Measurements from ENCODE around the gene JAG1.

JAG1 gene

DNA sequence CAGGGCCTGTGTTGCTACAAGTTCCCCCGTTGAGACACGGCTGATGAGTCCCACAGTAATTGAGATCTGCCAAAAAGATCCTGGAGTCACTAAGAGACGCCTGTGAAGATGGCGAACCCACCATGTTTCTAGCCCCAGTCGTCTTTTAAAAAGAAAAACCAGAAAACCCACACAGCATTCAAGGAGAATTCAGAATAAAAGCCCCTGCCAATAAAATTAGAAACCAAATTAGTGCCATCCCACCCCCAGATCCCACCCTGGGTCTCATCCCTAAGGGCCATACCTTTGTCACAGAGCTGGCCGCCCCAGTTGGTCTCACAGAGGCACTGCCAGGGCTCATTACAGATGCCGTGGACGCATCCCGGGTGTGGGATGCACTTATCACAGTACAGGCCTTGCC lies 21.6 kb downstream of the JAG1 start:
- no peak for DNase-seq

DNA sequence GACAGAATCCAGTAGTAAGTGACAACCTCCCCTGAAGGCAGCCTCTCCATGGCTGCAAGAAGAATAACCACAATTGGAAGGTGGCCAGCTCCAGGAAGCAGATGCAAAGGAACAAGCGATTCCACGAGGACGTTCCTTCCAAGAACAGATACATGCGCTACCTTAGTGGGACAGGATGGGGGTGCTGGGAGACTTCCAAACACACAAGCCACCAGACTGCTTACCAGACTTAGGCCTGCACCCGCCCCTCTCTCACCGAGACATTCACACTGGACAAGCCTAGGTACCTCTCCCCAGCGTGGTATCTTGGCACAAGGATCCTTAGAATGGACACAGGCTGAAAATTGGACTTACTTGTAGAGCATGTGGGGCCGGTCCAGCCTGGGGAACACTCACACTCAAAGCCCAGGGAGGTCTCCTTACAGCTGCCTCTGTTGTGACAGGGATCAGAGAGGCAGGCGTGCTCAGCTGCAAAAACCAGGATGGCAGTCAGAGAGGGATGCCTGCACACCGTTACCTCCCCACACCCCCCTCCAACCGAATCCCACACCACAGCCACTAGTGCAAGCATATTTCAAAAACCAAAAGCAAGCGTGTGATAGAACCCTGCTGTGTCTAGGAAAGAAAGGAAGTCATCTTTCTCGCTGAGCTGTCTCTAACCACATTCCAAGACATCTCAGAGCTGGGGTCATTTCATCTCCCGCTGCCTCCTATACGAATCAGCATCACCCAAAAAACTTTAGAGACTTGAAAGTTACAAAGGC lies 22.4 kb downstream of the JAG1 start:
- DNase-seq: no peak

DNA sequence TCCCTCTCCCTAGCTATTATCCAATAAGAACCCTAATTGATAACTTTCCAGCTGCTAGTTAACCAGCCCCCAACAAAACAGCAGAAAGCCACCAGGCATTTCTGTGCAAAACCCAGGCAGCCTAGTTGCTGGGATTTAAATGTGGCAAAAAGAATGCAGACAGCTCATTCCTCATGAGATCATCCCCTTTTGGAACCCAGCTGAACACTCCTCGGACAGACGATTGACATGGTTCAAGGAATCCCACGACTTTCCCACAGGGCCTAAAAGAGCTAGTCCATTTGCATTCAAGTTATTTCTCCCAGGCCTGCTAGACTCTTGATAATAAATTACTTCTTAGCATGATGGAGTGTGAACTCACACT lies 24.0 kb downstream of the JAG1 start:
- no peak for DNase-seq

DNA sequence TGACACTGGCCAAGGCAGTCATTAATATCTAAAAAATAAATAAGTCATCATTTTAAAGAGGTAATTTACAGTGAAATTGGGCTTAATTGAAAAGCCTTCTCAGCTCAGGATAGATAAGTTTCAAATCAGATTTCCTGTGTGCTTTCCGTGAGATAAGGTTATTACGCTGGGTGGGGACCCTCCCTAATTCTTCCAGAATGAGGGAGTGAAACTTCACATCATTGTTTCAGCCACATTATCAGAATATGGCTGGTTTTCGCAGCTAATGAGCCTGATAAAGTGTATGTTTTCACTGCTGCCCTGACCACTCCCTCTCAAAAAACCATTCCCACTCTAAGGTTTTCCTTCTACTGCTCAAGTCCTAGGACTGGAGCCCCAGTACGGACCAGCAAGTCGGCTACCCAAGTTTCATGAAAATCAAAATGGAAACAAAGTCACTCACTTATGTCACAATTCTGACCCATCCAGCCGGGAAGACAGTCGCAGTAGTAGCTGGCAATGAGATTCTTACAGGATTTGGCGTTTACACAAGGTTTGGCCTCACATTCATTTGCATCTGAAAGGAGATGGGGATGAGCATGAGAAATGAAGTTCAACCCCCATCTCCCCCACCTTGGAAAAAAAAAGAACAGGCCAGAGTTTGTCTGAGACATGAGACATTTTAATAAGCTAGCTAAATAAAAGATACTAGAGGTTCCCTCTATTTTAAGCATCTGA lies 24.6 kb downstream of the JAG1 start:
- DNase-seq: no peak

DNA sequence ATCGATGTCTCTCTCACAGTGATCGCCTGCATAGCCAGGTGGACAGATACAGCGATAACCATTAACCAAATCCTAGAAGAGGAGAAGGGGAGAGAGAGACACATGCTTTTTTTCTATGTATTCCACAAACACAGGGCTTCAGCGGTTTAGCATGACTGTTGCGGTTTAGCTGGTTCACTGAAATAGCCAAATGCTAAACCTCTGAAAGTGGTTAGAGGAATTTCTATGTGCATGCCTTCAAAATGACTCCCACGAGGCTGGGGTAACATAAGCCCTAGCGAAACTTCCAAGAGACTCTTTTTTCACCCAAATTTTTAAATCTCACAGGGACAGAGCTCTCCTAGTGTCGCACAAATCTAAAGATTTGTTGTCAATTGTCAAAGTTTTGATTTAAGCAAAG lies 25.1 kb downstream of the JAG1 start:
- DNase-seq: no peak

DNA sequence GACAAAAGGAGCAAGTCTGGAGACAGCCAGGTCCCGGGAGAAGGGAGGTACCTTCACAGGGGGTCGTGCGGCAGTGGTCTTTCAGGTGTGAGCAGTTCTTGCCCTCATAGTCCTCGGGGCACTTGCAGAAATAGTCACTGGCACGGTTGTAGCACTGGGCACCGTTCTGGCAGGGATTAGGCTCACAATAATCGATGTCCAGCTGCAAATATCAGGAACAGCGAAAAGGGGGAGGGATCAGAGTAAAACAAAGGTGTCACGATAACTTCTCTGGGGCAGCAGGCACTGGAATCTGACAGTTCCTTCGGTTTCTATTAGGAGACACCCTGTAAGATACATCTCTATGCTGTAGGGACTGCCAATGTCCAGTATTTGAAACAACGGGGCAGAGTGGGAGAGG lies 25.9 kb downstream of the JAG1 start:
- no peak for DNase-seq

DNA sequence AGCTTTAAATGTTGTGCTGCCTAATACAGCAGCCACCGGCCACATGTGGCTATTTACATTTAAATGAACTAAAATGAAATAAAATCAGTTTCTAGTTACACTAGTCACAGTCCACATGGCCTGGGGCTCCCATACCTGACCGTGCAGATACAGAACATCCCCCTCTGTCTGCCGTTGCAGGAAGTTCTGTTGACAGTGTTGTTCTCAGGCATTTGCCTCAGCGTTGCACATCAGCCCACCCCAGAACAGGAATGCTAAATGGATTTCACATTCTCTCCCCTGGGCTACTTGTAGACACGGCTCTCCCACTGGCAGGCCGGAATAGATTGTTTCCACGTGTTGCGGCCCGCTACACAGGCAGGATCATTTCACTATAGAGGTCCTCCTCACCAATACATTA lies 26.3 kb downstream of the JAG1 start:
- no peak for DNase-seq

DNA sequence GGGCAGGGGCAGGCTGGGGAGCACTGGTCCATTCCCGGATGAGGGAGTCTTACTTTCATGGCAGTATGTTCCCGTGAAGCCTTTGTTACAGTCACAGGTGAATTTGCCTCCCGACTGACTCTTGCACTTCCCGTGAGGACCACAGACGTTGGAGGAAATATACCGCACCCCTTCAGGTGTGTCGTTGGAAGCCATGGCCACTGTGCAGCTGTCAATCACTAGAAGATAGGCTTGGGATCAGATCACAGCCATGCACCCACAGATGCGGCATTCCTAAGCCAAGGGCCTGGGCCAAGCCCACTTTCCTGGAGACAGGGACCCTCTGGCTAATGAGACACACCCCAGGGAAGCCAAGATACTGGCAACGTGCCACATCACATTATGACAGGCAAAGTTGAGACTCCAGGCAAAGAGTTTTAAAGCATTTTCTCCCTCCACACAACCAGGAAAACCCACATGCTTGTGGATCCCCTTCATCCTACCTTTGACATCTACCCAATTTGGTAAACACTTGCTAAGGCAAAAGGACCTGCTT lies 26.8 kb downstream of the JAG1 start:
- no peak for DNase-seq

DNA sequence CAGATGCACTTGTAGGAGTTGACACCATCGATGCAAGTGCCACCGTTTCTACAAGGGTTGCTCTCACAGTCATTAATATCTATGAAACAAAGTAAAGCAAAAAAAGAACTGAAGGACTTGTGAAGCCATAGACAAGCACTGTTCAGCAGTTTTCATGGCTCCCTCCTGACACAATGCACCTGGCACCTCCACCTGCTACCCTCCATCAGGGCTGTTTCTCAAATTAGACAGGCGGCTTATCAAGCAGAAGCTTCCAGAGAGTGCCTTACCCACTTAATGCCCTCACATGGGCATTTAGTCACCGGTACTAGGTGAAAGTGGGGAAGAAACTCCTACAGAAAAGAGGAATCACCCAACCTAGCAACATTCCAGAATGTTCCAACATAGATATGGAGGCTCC lies 27.8 kb downstream of the JAG1 start:
- no peak for DNase-seq

DNA sequence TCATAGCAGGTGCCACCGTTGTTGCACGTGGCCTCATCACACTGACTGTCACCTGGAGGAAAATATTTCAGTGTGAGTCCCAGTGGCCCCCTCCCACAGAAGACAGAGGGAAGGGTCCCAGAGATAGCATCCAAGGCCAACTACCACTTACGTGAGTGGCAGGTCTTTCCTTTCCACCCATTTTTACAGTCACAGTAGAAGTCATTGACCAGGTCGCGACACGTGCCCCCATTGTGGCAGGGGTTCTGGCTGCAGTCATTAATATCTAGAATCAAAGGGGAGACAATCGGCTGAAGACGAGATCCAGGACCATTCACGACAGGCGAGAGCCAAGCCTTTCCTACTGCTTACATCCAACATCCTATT lies 28.6 kb downstream of the JAG1 start:
- no peak for DNase-seq

DNA sequence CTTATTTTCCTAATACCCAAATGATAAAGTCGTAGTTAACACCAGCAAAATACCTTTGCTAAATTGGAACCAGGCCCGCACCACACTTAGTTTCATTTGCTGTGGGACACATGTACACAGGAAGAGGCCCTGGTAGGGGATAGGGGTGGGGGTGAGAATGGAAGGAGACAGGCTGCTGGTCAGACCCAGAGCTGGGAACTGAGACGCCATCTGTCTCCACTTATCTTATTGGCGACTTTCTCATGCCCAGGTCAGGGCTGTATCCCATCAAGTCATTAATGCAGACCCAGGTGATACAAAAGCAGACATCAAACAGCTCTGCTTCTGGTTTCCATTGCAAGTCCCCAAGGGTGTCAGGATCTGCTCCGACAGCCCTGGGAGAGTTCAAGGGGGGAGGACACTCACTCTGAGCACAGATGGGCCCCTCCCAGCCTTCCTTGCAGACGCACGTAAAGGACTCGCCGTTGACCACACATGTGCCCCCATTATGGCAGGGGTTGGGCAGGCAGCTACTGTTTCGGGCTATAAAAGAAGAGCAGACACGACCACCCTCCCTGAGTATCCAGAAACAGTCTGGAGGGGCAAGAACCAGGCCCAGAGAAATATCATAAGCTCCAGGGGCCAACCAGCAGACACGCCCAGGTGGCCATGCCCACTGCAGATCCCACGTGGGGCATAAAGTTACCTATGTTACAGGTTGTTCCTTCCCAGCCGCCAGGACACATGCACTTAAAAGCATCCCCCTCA lies 29.2 kb downstream of the JAG1 start:
- no peak for DNase-seq

DNA sequence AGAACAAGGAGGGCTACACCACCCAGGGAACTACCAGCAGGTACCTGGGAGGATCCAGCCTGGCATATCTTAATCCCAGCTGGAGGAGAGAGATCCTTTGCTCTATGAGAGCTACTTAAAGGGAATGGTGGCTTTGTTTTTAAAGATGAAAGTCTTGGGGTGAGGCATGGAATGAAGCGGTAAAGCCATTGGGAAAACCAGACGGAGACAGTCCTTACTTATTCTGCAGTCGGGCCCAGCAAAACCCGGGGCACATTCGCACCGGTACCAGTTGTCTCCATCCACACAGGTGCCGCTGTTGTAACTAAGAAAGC lies 30.3 kb downstream of the JAG1 start:
- DNase-seq: no peak

DNA sequence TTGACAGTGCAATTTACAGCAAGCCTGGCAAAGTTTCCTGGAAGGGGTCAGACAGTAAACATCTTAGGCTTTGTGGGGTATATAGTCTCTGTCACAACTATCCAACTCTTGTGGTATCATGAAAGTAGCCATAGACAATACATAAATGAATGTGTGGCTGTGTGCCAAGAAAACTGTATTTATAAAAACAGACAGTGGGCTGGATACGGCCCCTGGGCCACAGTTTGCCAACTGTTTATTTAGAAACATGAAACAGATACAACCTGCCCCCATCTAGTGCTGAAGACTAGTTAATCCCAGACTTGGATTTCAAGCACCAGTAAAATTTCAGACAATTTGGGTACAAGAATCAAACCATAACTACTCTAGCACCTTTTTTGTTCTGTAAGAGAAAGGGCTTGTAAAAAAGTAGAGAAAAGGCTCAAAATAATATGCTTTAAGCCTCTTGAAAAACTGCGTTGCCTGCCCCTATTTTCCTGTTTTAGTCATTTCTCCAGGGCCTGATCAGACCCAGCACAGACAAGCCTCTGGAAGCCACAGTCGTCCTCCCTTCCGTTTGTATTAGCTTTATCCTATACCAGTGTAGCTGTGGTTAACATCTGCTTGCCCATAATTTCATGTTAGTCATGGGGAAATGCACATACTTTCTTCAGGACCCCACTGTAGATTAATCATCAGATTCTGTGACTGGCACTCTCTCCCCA lies 30.8 kb downstream of the JAG1 start:
- DNase-seq: no peak

DNA sequence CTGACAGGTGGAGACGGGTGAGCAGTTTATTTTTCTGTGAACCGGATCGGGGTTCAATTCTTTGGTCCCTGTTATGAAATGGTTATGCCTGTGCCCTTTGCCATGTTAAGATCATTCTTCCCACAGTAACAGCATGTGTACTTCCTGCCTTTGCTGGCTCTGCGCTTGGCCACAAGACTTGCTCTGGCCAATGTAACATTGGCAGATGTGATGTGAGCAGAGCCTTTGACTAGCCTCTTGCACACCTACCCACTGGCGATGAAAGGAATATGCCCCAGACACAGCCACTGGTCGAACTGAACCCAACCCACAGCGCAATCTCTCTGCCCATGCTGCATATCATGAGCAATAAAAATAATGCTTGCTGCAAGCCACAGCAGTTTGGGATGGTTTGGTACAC lies 31.9 kb downstream of the JAG1 start:
- no peak for DNase-seq

DNA sequence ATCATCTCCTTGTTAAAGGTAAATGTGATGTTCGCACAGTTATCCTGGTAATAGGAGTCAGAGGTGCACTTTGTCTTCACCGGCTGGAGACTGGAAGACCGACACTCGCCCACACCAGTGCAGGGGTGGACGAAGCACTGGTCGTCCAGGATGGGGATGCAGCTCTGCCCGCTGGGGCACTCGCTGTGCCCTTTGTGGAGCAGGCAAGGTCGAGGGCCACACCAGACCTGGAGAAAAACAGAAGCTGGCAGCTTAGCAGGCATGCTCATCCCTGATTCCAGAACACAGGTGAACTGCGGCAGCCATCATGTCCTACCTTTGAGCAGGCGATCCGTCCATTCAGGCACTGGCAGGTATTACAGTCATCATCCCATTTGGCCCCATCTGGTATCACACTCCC lies 32.3 kb downstream of the JAG1 start:
- no peak for DNase-seq

DNA sequence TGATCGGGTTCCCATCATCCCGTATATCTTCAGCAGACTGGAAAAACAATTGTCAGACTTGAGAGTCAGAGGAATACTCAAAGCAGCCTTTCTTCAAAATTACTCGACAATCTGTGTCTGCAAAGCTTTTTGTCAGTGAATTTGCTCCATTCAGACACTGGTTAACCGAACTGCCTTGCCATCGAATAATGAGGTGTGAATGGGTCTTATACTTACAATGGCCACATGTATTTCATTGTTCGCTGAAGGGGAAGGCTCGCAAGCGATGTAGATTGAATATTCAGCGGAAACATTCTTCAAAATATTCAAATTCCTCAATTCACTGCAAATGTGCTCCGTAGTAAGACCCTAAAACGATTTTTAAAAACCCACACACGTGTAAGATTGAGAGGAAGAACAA lies 32.9 kb downstream of the JAG1 start:
- no peak for DNase-seq

DNA sequence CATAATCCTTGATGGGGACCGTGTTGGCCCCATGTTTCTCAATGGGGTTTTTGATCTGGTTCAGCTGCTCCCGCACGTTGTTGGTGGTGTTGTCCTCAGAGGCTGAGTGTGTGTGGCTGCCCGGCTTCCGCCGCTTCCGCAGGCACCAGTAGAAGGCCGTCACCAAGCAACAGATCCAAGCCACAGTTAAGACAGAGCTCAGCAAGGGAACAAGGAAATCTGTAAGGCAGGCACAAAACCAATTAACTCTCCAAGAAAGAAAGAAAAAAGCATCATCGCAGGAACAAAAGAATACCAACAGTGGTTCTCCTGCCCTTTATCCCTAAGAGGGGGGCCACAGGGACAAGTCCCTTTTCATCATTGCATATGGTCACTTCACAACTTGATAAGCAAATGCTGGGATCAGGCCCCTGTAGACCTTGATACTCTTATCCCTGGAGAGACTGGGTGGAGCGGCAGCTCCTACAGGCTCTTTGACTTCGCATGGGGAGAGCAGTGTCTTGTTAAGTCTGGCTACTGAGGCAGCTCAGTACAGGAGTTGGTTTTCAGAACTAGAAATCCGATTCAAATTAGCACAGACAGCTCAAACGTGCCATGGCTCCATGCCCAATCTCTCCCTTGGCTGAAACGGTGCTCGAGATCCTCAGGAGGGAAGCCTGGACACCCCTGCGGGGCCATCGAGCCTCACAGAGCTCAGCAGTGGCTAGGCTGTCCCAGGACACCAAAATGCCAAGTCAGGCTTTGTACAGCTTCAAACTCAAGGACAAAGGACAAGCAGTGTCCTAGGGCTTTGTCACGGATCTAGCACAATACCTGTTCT lies 33.9 kb downstream of the JAG1 start:
- no peak for DNase-seq

DNA sequence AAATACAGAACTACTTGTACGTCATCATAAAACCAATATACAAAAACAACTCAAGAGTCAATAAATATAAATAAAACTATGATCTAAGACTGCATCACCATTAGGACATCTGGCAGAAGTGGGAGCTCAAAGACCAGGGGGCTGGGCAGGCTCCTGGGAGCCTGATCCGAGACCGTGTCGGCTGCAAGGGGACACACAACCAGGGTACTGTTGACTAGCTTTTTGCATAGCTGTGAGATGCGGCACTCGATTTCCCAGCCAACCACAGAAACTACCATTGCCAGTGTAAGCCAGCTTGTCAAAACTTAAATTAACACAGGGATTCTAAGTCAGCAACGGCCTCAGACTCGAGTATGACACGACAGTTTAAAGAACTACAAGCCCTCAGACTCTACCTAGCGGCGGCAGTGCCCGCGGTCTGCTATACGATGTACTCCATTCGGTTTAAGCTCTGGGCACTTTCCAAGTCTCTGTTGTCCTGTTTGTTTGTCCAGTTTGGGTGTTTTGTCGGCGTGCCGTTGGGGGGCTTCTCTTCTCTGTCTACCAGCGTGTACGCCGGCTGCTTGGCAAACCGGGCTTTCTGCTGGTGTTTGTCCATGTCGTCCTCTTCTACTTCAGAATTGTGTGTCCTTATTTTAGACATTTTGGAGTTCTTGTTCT lies 34.6 kb downstream of the JAG1 start:
- no peak for DNase-seq

DNA sequence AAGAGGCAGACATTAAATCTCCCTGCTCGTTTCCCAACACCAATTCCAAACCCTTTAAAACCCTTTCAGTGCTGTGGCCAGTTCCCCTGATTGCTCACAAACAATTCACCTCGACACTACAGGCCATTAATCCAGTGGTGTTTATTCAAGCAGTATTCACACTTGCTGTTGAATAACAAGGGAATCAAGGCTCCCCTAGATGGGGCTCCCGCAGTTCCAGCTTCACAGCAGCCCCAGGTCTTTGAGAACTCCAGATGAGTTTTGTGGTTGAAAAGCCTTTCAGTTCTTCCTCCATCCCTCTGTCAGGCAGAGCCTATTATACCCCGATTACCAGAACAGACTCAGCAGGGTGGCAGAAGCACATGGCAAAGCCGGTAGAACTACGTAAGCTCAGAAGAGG lies 36.2 kb downstream of the JAG1 start:
- no peak for DNase-seq

DNA sequence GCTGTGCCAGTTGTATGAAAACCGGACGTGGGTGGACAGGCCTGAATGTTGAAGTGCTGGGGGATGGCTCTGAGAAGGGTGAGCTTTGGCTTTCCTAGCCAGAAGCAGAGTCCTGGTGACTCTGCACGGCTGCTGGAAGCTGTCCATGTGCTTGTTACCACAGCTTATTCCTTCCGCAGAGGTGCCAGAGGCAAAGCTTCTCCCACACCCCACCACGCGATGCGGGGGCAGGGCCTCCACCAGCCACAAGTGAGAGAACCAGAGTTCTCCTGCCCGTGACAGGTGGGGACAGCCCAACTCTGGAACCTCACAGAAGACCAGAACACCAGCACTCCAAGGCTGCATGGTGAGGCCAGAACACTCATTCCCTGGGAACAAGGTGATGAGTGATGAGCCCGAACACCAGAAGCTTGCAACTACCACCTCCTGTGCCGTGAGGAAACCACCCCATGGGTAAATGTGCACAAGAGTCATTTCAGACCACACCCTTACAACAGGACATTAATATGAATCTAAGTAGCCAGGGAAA lies 36.7 kb downstream of the JAG1 start:
- no peak for DNase-seq

DNA sequence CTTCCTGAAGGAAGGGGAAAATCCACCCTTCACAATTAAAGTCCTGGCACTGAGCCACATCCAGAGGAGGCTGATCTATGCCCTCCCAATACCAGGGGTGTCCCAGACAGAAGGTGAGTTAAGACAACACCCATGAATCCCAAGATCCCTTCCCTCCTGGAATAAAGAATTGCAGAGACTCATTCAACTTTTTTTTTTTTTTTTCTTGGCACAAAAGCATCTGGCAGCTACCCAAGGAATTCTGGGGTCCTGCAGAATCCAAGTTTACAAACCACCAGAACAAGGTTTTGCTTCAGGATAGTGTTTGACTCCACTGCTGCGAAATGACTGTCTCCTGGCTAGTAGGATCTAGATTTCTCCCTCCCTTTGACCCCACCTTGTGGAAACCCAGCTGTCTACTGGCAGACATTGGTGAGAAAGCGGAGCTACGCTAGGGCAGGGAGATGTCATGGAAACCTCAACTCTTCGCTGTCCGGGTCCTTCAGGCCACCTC lies 37.4 kb downstream of the JAG1 start:
- no peak for DNase-seq

Data from activated effector memory CD4-positive, alpha-beta T cell treated with Interleukin-2 at 50 U/mL for 16 hours (primary cell).